Panc1 (cell line): ENCODE measurements around the gene PTGR1. TPM values are rescaled to one million over a fixed set of nuclear protein-coding genes. Genes with fewer than 3 reads are reported as not detected.

Source experiments
- ATAC-seq: fragments of 200-7000 bp; cut with Tn5 transposase; 2 replicates; pipeline ENCODE4 v1.9.1; 2020; ENCODE audit warnings: mild to moderate bottlenecking, moderate library complexity
- BruUV-seq: library from RNA; stranded (reverse); fragments of 400-500 nt; replicated peaks from 2 replicates; lab custom pipeline; 2021; lab: Mats Ljungman, UMichigan
- CTCF ChIA-PET: fragments of 300-600 bp; sonication (Branson Sonifier 250); formaldehyde crosslinking; loops from one replicate; lab custom pipeline; 2022; ENCODE audit warnings: antibody characterized with exemption; lab: Charles Lee
- POLR2A ChIA-PET: fragments of 300-600 bp; sonication (Branson Sonifier 250); formaldehyde crosslinking; loops from one replicate; lab custom pipeline; 2022; ENCODE audit warnings: antibody characterized with exemption; lab: Charles Lee
- DNase-seq: peaks from one replicate; pipeline ENCODE4 v3.0.0-alpha.2; 2010; ENCODE audit warnings: low read depth, low spot score
- H3K27ac ChIP-seq: 2 replicates; pipeline ENCODE4 v1.5.1; 2011; ENCODE audit warnings: mild to moderate bottlenecking, low read length, inconsistent platforms
- H3K27me3 ChIP-seq: fragments of 200-500 bp; sonication (Bioruptor generic); 2 replicates; pipeline ENCODE4 v1.6.0; 2014; ENCODE audit warnings: low read length, inconsistent platforms; ENCODE audit not compliant: control insufficient read depth, insufficient read depth
- H3K36me3 ChIP-seq: fragments of 200-500 bp; sonication (Bioruptor generic); 2 replicates; pipeline ENCODE4 v1.5.1; 2014; ENCODE audit warnings: inconsistent platforms, mild to moderate bottlenecking, low read length, moderate library complexity; ENCODE audit not compliant: control insufficient read depth, insufficient read depth
- H3K4me1 ChIP-seq: 2 replicates; pipeline ENCODE4 v1.5.1; 2011; ENCODE audit warnings: inconsistent platforms, mild to moderate bottlenecking, low read length, moderate library complexity; ENCODE audit not compliant: control insufficient read depth, insufficient read depth
- H3K4me3 ChIP-seq, 2 experiments: 2 replicates each; pipeline ENCODE4 v1.5.1; 2011 to 2012; ENCODE audit warnings: low read depth in 2 of 2, low read length in 2 of 2, mild to moderate bottlenecking in 2 of 2, inconsistent platforms in 1 of 2, moderate library complexity in 1 of 2
- H3K9me3 ChIP-seq: fragments of 200-500 bp; sonication (Bioruptor generic); 2 replicates; pipeline ENCODE4 v1.5.1; 2014; ENCODE audit warnings: low read depth, mild to moderate bottlenecking, inconsistent platforms, low read length, moderate library complexity; ENCODE audit not compliant: control insufficient read depth, insufficient read depth
- CTCF ChIP-seq: fragments of 450-650 bp; IDR thresholded peaks from 2 replicates; pipeline ENCODE4 v1.5.1; 2017; ENCODE audit warnings: mild to moderate bottlenecking
- POLR2AphosphoS5 ChIP-seq: IDR thresholded peaks from 2 replicates; pipeline ENCODE4 v1.6.1; 2012; ENCODE audit warnings: mild to moderate bottlenecking, low read depth, low read length, moderate library complexity
- REST ChIP-seq, 2 experiments: IDR thresholded peaks; 2 replicates each; pipeline ENCODE4 v1.6.1; 2011 to 2012; ENCODE audit warnings: low read depth in 2 of 2, control low read depth in 1 of 2, low read length in 1 of 2, mild to moderate bottlenecking in 1 of 2, moderate library complexity in 1 of 2; ENCODE audit not compliant: insufficient read depth in 1 of 2
- SIN3A ChIP-seq: IDR thresholded peaks from 2 replicates; pipeline ENCODE4 v1.6.1; 2012; ENCODE audit warnings: low read depth, mild to moderate bottlenecking, low read length, moderate library complexity, borderline replicate concordance; ENCODE audit not compliant: insufficient read depth
- TCF7L2 ChIP-seq: IDR thresholded peaks from 2 replicates; pipeline ENCODE4 v1.6.1; 2011; ENCODE audit warnings: mild to moderate bottlenecking, low read depth, low read length, inconsistent platforms
- in situ Hi-C: cut with HindIII; loops from 2 replicates; pipeline ENCODE4 v1.10.0; 2016; ENCODE audit warnings: low sequenced_read_pairs, low pct_unique_long_range_greater_than_20kb
- intact Hi-C: fragments of 100-400 bp; cut with micrococcal nuclease; formaldehyde crosslinking; loops from one replicate; pipeline ENCODE4 v1.10.0; 2022; ENCODE audit not compliant: unreplicated experiment
- total RNA-seq: library from RNA; stranded (reverse); gene quantifications from one replicate; pipeline ENCODE4 v1.2.1, GENCODE V29; 2021; ENCODE audit not compliant: unreplicated experiment

The PTGR1 gene
- total RNA-seq, 1 experiment from 2014 or later, result 46.0 TPM

GRCh38 chr9:111648066-111648465 lies 48.6 kb upstream of the PTGR1 start:
- Histone ChIP-seq H3K27me3 (no peaks in the 10 kb centered on the region), H3K9me3 (no peaks in the 10 kb centered on the region), H3K36me3 (peaks cover 19% of the 10 kb centered on the region), H3K4me3 (no peak overlapping the region), H3K4me1 (no peaks in the 10 kb centered on the region), H3K27ac (no peak overlapping the region)
- BruUV-seq, result no TSS peak
- ChIA-PET POLR2A (no interaction called here), CTCF (no interaction called here)
- ATAC-seq (no peak), DNase-seq (no peak)
- in situ Hi-C loops, result no loop called here
- no peak for TF ChIP-seq REST (IDR thresholded peaks at IDR 0.05; ENCODE audit: insufficient read depth in 1 of 2, low read depth in 2 of 2, low read length in 1 of 2)
- no peak for TF ChIP-seq CTCF
- TF ChIP-seq SIN3A, result no peak
- no peak for TF ChIP-seq POLR2AphosphoS5
- no peak for TF ChIP-seq TCF7L2
- intact Hi-C loops, result no loop called here

- intact Hi-C loops, result no loop called here
- Histone ChIP-seq H3K9me3 (no peaks in the 10 kb centered on the region), H3K4me3 (no peak overlapping the region), H3K27me3 (no peaks in the 10 kb centered on the region), H3K36me3 (peaks cover 16% of the 10 kb centered on the region), H3K4me1 (no peaks in the 10 kb centered on the region), H3K27ac (no peak overlapping the region)
- no peak for DNase-seq
- no TSS peak for BruUV-seq
- ChIA-PET CTCF (no interaction called here), POLR2A (no interaction called here)
- in situ Hi-C loops, result no loop called here
- no peak for ATAC-seq
- TF ChIP-seq CTCF, result no peak
- no peak for TF ChIP-seq POLR2AphosphoS5
- TF ChIP-seq SIN3A, result no peak
- TF ChIP-seq TCF7L2, result no peak
- no peak for TF ChIP-seq REST (IDR thresholded peaks at IDR 0.05; ENCODE audit: insufficient read depth in 1 of 2, low read depth in 2 of 2, low read length in 1 of 2)
These were observed 47.0 kb upstream of the PTGR1 start for GRCh38 chr9:111646417-111646816.
